ENCODE data around the gene TBK1.

Gene TBK1

GRCh38 chr12:64451687-64452558, at the start of gene TBK1:
Gene TBK1 (plus strand): TSS chr12:64452120. CDS start chr12:64455871, 3,751 bp downstream.
- no peaks in the 10 kb centered on the region for H3K9me3 ChIP-seq (ENCODE audit: low read length)
- H3K27me3 ChIP-seq (ENCODE audit: insufficient read depth, low read length) = no peaks in the 10 kb centered on the region
- H3K4me3 ChIP-seq (ENCODE audit: low read length) = peak within 1 kb of the TSS; percentile 93
- H3K36me3 ChIP-seq (ENCODE audit: insufficient read depth, low read length) = peaks cover 21% of the 10 kb centered on the region
- peak within 1 kb of the TSS; percentile 93 for H2AFZ ChIP-seq (ENCODE audit: low read depth, low read length)
- H3K4me1 ChIP-seq (ENCODE audit: insufficient read depth, low read length) = peaks cover 16% of the 10 kb centered on the region

GRCh38 chr12:64402181-64402580, 49.7 kb upstream of the TBK1 start:
- Histone ChIP-seq H3K4me1 (ENCODE audit: insufficient read depth, low read length) (peaks cover 13% of the 10 kb centered on the region), H3K36me3 (ENCODE audit: insufficient read depth, low read length) (no peaks in the 10 kb centered on the region), H2AFZ (ENCODE audit: low read depth, low read length) (no peak overlapping the region), H3K9me3 (ENCODE audit: low read length) (no peaks in the 10 kb centered on the region), H3K27me3 (ENCODE audit: insufficient read depth, low read length) (no peaks in the 10 kb centered on the region), H3K4me3 (ENCODE audit: low read length) (no peak overlapping the region)

- H2AFZ ChIP-seq (ENCODE audit: low read depth, low read length) = peak within 1 kb of the TSS; percentile 99
- H3K27me3 ChIP-seq (ENCODE audit: insufficient read depth, low read length) = no peaks in the 10 kb centered on the region
- H3K36me3 ChIP-seq (ENCODE audit: insufficient read depth, low read length) = no peaks in the 10 kb centered on the region
- peaks cover 13% of the 10 kb centered on the region for H3K4me1 ChIP-seq (ENCODE audit: insufficient read depth, low read length)
- no peaks in the 10 kb centered on the region for H3K9me3 ChIP-seq (ENCODE audit: low read length)
- peak within 1 kb of the TSS; percentile 100 for H3K4me3 ChIP-seq (ENCODE audit: low read length)
Measured at GRCh38 chr12:64403707-64404469, 48.0 kb upstream of the TBK1 start, which contains the start of gene XPOT. Gene XPOT (plus strand): TSS chr12:64404392. CDS start chr12:64410036, 5,644 bp downstream.

- Histone ChIP-seq H3K9me3 (ENCODE audit: low read length) (no peaks in the 10 kb centered on the region), H3K36me3 (ENCODE audit: insufficient read depth, low read length) (peaks cover under 1% of the 10 kb centered on the region), H3K4me3 (ENCODE audit: low read length) (peak overlapping the region; percentile 100), H3K4me1 (ENCODE audit: insufficient read depth, low read length) (peaks cover 11% of the 10 kb centered on the region), H3K27me3 (ENCODE audit: insufficient read depth, low read length) (no peaks in the 10 kb centered on the region), H2AFZ (ENCODE audit: low read depth, low read length) (peak overlapping the region; percentile 99)
Measured at GRCh38 chr12:64404470-64405256, 47.3 kb upstream of the TBK1 start.

GRCh38 chr12:64407342-64408223, 44.3 kb upstream of the TBK1 start:
- H3K4me1 ChIP-seq (ENCODE audit: insufficient read depth, low read length) = peaks cover 4% of the 10 kb centered on the region
- peaks cover 28% of the 10 kb centered on the region for H3K36me3 ChIP-seq (ENCODE audit: insufficient read depth, low read length)
- no peak overlapping the region for H2AFZ ChIP-seq (ENCODE audit: low read depth, low read length)
- no peaks in the 10 kb centered on the region for H3K9me3 ChIP-seq (ENCODE audit: low read length)
- H3K27me3 ChIP-seq (ENCODE audit: insufficient read depth, low read length) = no peaks in the 10 kb centered on the region
- no peak overlapping the region for H3K4me3 ChIP-seq (ENCODE audit: low read length)

GRCh38 chr12:64411427-64411826, 40.5 kb upstream of the TBK1 start:
- no peak overlapping the region for H3K4me3 ChIP-seq (ENCODE audit: low read length)
- H3K4me1 ChIP-seq (ENCODE audit: insufficient read depth, low read length) = no peaks in the 10 kb centered on the region
- no peaks in the 10 kb centered on the region for H3K9me3 ChIP-seq (ENCODE audit: low read length)
- H3K36me3 ChIP-seq (ENCODE audit: insufficient read depth, low read length) = peaks cover 61% of the 10 kb centered on the region
- H2AFZ ChIP-seq (ENCODE audit: low read depth, low read length) = no peak overlapping the region
- H3K27me3 ChIP-seq (ENCODE audit: insufficient read depth, low read length) = no peaks in the 10 kb centered on the region

- H3K4me3 ChIP-seq (ENCODE audit: low read length) = no peak overlapping the region
- no peaks in the 10 kb centered on the region for H3K4me1 ChIP-seq (ENCODE audit: insufficient read depth, low read length)
- no peaks in the 10 kb centered on the region for H3K9me3 ChIP-seq (ENCODE audit: low read length)
- no peaks in the 10 kb centered on the region for H3K27me3 ChIP-seq (ENCODE audit: insufficient read depth, low read length)
- no peak overlapping the region for H2AFZ ChIP-seq (ENCODE audit: low read depth, low read length)
- H3K36me3 ChIP-seq (ENCODE audit: insufficient read depth, low read length) = peaks cover 71% of the 10 kb centered on the region
Measured at GRCh38 chr12:64412459-64412858, 39.5 kb upstream of the TBK1 start.

- H3K9me3 ChIP-seq (ENCODE audit: low read length) = no peaks in the 10 kb centered on the region
- H3K36me3 ChIP-seq (ENCODE audit: insufficient read depth, low read length) = peaks cover 84% of the 10 kb centered on the region
- H3K4me3 ChIP-seq (ENCODE audit: low read length) = no peak overlapping the region
- H3K4me1 ChIP-seq (ENCODE audit: insufficient read depth, low read length) = no peaks in the 10 kb centered on the region
- H3K27me3 ChIP-seq (ENCODE audit: insufficient read depth, low read length) = no peaks in the 10 kb centered on the region
- H2AFZ ChIP-seq (ENCODE audit: low read depth, low read length) = no peak overlapping the region
Measured at GRCh38 chr12:64413884-64414283, 38.0 kb upstream of the TBK1 start.

GRCh38 chr12:64418209-64418608, 33.7 kb upstream of the TBK1 start:
- no peak overlapping the region for H2AFZ ChIP-seq (ENCODE audit: low read depth, low read length)
- H3K4me3 ChIP-seq (ENCODE audit: low read length) = no peak overlapping the region
- no peaks in the 10 kb centered on the region for H3K9me3 ChIP-seq (ENCODE audit: low read length)
- no peaks in the 10 kb centered on the region for H3K4me1 ChIP-seq (ENCODE audit: insufficient read depth, low read length)
- peaks cover 87% of the 10 kb centered on the region for H3K36me3 ChIP-seq (ENCODE audit: insufficient read depth, low read length)
- no peaks in the 10 kb centered on the region for H3K27me3 ChIP-seq (ENCODE audit: insufficient read depth, low read length)

- Histone ChIP-seq H3K9me3 (ENCODE audit: low read length) (no peaks in the 10 kb centered on the region), H2AFZ (ENCODE audit: low read depth, low read length) (no peak overlapping the region), H3K4me3 (ENCODE audit: low read length) (no peak overlapping the region), H3K27me3 (ENCODE audit: insufficient read depth, low read length) (no peaks in the 10 kb centered on the region), H3K4me1 (ENCODE audit: insufficient read depth, low read length) (no peaks in the 10 kb centered on the region), H3K36me3 (ENCODE audit: insufficient read depth, low read length) (peaks cover 84% of the 10 kb centered on the region)
Measured at GRCh38 chr12:64419696-64420095, 32.2 kb upstream of the TBK1 start.

- H3K4me1 ChIP-seq (ENCODE audit: insufficient read depth, low read length) = no peaks in the 10 kb centered on the region
- peaks cover 87% of the 10 kb centered on the region for H3K36me3 ChIP-seq (ENCODE audit: insufficient read depth, low read length)
- no peaks in the 10 kb centered on the region for H3K9me3 ChIP-seq (ENCODE audit: low read length)
- H3K4me3 ChIP-seq (ENCODE audit: low read length) = no peak overlapping the region
- no peaks in the 10 kb centered on the region for H3K27me3 ChIP-seq (ENCODE audit: insufficient read depth, low read length)
- no peak overlapping the region for H2AFZ ChIP-seq (ENCODE audit: low read depth, low read length)
Measured at GRCh38 chr12:64427988-64428387, 23.9 kb upstream of the TBK1 start.

- no peaks in the 10 kb centered on the region for H3K27me3 ChIP-seq (ENCODE audit: insufficient read depth, low read length)
- H3K4me3 ChIP-seq (ENCODE audit: low read length) = no peak overlapping the region
- H3K4me1 ChIP-seq (ENCODE audit: insufficient read depth, low read length) = no peaks in the 10 kb centered on the region
- no peak overlapping the region for H2AFZ ChIP-seq (ENCODE audit: low read depth, low read length)
- peaks cover 91% of the 10 kb centered on the region for H3K36me3 ChIP-seq (ENCODE audit: insufficient read depth, low read length)
- H3K9me3 ChIP-seq (ENCODE audit: low read length) = no peaks in the 10 kb centered on the region
Measured at GRCh38 chr12:64428956-64429355, 23.0 kb upstream of the TBK1 start.
